PFSK-1 (cell line): Measurements from ENCODE around the gene ZFTA.

Experiments
- FOXP2 ChIP-seq: optimal IDR thresholded peaks from 2 replicates; pipeline ENCODE3; 2011; ENCODE audit warnings: borderline replicate concordance, control low read depth, inconsistent platforms; ENCODE audit not compliant: insufficient read depth; ENCODE audit errors: extremely low read length, extremely low read depth
- POLR2AphosphoS5 ChIP-seq: IDR thresholded peaks from 2 replicates; pipeline ENCODE4 v1.6.1; 2012; ENCODE audit warnings: low read depth, mild to moderate bottlenecking, control low read depth, low read length, moderate library complexity
- REST ChIP-seq, 2 experiments: IDR thresholded peaks; 2 replicates each; pipeline versions ENCODE4 v1.6.1 to v1.8.0; 2011 to 2012; ENCODE audit warnings: low read depth in 2 of 2, low read length in 2 of 2, control low read depth in 1 of 2, inconsistent platforms in 1 of 2, mild to moderate bottlenecking in 1 of 2, moderate library complexity in 1 of 2; ENCODE audit not compliant: insufficient read depth in 1 of 2
- SIN3A ChIP-seq: IDR thresholded peaks from 2 replicates; pipeline ENCODE4 v1.6.1; 2012; ENCODE audit warnings: mild to moderate bottlenecking, low read length, moderate library complexity, borderline replicate concordance; ENCODE audit not compliant: insufficient read depth
- TAF1 ChIP-seq: IDR thresholded peaks from 2 replicates; pipeline ENCODE4 v1.6.1; 2012; ENCODE audit warnings: low read length, control low read depth, borderline replicate concordance; ENCODE audit not compliant: insufficient read depth

The ZFTA gene

DNA sequence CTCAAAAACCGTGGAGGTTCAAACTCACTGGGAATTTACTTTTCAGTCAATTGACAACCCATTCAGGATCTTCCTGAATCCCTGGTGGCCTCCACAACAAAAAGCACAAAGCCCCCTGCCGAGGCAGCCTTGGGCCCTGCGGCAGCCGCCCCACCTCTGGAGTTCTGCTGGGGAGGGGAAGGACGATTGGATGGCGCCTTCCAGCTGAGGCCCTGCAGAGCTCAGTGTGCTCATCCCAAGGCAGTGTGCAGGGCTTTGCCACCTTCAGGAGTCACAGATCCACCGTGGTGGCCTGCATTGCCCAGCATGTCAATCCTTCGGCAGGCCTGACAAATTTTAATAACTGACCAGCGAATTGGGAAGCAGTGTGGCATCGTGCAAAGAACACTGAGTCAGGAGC lies 7.4 kb downstream of the ZFTA start:
- no peak for TF ChIP-seq POLR2AphosphoS5
- TF ChIP-seq REST (IDR thresholded peaks at IDR 0.05; ENCODE audit: insufficient read depth in 1 of 2, low read depth in 2 of 2, low read length in 2 of 2): no peak
- TF ChIP-seq SIN3A: no peak
- no peak for TF ChIP-seq TAF1
- TF ChIP-seq FOXP2: no peak

GRCh38 chr11:63760487-63761079 lies 8.0 kb downstream of the ZFTA start:
- TF ChIP-seq POLR2AphosphoS5: no peak
- TF ChIP-seq TAF1: no peak
- TF ChIP-seq REST (IDR thresholded peaks at IDR 0.05; ENCODE audit: insufficient read depth in 1 of 2, low read depth in 2 of 2, low read length in 2 of 2): no peak
- TF ChIP-seq FOXP2: no peak
- TF ChIP-seq SIN3A: no peak

GRCh38 chr11:63756919-63757761 lies 11.4 kb downstream of the ZFTA start:
- TF ChIP-seq FOXP2: no peak
- no peak for TF ChIP-seq TAF1
- TF ChIP-seq SIN3A: no peak
- TF ChIP-seq REST (IDR thresholded peaks at IDR 0.05; ENCODE audit: insufficient read depth in 1 of 2, low read depth in 2 of 2, low read length in 2 of 2): no peak
- no peak for TF ChIP-seq POLR2AphosphoS5

- TF ChIP-seq FOXP2: no peak
- TF ChIP-seq REST (IDR thresholded peaks at IDR 0.05; ENCODE audit: insufficient read depth in 1 of 2, low read depth in 2 of 2, low read length in 2 of 2): no peak
- no peak for TF ChIP-seq POLR2AphosphoS5
- TF ChIP-seq TAF1: no peak
Observed at GRCh38 chr11:63749624-63750023, 19.0 kb downstream of the ZFTA start.

- no peak for TF ChIP-seq REST (IDR thresholded peaks at IDR 0.05; ENCODE audit: insufficient read depth in 1 of 2, low read depth in 2 of 2, low read length in 2 of 2)
- no peak for TF ChIP-seq FOXP2
- TF ChIP-seq TAF1: no peak
- no peak for TF ChIP-seq POLR2AphosphoS5
- no peak for TF ChIP-seq SIN3A
Observed at GRCh38 chr11:63747011-63747410, 21.6 kb downstream of the ZFTA start.
